AG09309 (cell line): ENCODE results near the gene FEM1A.
"Not testable (repeated sequence)": the region's sequence is repeated elsewhere in the genome, so short reads cannot be mapped to it uniquely, and the experiment has no call there.

Experiments
- DNase-seq: peaks from one replicate; pipeline ENCODE4 v3.0.0-alpha.2; 2010; ENCODE audit warnings: low read depth
- H3K4me3 ChIP-seq: 2 replicates; pipeline ENCODE4 v1.5.1; 2011; ENCODE audit warnings: mild to moderate bottlenecking, low read depth, low read length, moderate library complexity; ENCODE audit not compliant: control insufficient read depth
- TF ChIP-seq, protein P1 (sequence below): IDR thresholded peaks from 2 replicates; pipeline ENCODE4 v1.5.1; 2011; ENCODE audit warnings: mild to moderate bottlenecking, low read depth, low read length, inconsistent platforms; ENCODE audit not compliant: insufficient read depth, control insufficient read depth; ENCODE audit errors: missing control alignments

FEM1A gene

DNA sequence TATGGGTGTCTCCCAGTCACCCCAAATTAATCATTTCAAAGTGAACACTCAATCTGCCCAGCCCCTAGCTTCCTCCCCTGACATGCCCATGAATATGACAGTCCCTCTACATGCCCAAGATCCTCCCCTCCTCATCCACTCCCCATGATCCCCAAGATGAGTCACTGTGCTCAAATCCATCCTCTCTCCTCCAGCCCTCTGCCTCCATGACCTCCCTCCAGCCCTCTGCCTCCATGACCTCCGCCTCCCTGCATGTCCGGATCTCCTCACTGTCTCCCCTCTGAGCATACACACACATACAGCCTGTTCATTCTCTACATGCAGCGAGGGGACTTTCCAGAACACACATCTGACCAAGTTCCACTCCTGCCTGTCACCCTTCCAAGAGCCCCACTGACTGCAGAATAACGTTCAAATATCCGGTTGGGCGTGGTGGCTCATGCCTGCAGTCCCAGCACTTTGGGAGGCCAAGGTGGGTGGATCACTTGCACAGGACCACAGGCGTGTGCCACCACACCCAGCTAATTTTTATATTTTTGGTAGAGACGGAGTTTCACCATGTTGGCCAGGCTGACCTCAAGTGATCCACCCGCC, 18.4 kb upstream of the FEM1A start:
- no peak for DNase-seq
- TF ChIP-seq, protein P1, sequence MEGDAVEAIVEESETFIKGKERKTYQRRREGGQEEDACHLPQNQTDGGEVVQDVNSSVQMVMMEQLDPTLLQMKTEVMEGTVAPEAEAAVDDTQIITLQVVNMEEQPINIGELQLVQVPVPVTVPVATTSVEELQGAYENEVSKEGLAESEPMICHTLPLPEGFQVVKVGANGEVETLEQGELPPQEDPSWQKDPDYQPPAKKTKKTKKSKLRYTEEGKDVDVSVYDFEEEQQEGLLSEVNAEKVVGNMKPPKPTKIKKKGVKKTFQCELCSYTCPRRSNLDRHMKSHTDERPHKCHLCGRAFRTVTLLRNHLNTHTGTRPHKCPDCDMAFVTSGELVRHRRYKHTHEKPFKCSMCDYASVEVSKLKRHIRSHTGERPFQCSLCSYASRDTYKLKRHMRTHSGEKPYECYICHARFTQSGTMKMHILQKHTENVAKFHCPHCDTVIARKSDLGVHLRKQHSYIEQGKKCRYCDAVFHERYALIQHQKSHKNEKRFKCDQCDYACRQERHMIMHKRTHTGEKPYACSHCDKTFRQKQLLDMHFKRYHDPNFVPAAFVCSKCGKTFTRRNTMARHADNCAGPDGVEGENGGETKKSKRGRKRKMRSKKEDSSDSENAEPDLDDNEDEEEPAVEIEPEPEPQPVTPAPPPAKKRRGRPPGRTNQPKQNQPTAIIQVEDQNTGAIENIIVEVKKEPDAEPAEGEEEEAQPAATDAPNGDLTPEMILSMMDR, result no peak
- H3K4me3 ChIP-seq, result no peak overlapping the region

DNA sequence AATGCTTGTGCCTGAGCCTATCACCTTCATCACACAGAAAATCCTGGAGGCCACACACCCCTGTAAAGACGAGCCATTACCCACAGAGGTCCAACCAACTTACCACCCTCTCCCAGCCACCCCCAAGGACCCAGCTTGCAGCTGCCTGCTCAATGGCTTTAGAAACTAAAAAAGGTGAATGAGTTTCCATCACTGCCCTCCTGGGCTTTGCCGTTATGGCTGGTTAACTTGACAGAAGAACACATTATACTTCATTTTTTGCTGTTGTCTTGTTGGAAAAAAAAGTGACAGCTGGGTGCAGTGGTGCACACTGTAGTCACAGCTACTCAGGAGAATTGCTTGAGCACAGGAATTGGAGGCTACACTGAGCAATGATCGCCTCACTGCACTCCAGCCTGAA, 17.4 kb upstream of the FEM1A start:
- H3K4me3 ChIP-seq, result no peak overlapping the region
- TF ChIP-seq, protein P1, result no peak
- no peak for DNase-seq

DNA sequence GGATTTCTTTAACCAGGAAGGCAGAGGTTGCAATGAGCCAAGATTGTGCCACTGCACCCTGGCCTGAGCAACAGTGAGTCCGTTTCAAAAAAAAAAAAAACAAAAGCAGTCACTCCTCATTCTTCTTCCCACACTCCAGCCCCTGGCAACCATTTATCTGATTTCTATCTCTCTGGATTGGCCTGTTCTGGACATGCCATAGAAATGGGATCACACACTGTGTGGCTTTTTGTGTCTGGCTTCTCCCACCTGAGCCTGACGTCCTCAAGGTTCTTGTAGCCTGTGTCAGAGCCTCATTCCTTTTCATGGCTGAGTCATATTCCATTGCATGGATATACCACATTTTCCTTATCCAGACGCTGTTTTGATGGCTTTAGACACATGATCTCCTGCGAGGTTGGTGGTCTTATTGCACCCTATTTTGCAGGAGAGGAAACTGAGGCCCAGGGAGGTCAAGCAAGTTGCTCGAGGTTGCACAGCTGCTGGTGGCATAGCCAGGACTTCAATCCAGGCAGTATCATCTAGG, 15.8 kb upstream of the FEM1A start:
- TF ChIP-seq, protein P1, result no peak
- no peak overlapping the region for H3K4me3 ChIP-seq
- no peak for DNase-seq

DNA sequence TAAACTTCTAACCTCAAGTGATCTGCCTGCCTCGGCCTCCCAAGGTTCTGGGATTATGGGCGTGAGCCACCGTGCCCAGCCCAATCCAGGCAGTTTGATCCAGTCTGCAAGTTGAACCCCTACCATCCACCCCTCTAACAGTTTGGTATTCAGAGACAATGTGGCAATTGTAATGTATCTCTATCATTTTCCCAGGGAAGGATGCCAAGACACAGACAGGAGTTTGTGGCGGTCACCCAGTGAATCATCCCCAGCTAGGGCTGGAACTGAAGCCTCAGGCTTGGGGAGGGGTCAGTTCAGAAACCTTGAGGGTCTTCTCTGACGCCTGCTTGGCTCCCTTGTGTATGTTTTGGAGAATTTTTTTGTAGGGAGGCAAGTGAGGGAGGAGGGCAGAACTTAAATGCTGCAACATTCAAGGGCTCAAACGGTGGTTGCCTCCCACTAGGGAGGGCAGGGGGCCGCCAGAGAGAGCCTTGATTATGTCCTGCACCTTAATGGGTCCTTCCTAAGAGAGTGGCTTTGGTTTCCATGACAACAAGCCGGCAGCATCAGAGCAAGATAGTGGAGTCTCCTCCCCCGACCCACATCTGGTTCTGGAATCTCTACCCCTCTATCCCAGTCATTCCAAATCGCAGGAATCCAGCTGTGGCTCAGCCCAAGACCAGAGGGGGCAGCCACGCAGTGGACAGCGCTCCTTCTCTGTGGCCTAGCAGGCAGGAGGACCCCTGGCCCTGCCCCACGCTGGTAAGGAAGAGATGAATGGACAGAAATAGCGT, 14.9 kb upstream of the FEM1A start:
- DNase-seq, result no peak
- no peak overlapping the region for H3K4me3 ChIP-seq
- TF ChIP-seq, protein P1, result no peak

DNA sequence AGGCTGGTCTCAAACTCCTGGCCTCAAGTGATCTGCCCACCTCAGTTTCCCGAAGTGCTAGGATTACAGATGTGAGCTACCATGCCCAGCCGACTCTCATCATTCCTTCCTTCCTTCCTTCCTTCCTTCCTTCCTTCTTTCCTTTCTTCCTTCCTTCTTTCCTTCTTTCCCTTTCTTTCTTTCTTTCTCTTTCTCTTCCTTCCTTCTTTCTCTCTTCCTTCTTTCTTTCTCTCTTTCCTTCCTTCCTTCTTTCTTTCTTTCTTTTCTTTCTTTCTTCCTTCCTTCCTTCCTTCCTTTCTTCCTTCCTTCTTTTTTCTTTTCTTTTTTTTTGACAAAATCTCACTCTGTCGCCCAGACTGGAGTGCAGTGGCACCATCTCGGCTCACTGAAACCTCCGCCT, 13.4 kb upstream of the FEM1A start:
- DNase-seq, result not testable (repeated sequence)

DNA sequence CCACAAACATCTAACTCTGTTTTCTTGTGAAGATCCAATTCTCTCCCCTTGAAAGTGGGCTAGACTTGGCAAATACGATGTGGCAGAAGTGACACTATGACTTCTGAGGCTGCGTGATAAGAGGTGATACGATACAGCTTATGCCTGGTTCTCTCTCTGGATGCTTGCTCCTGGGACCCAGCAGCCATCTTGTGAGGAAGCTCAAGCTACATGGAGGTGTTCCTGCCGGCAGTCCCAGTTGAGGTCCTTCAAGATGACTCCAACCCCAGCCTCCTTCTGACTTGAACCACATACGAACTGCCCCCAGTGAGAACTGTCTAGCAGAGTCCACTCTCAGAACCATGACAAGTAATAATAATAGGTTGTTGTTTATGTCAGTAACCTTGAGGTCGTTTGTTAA, 10.7 kb upstream of the FEM1A start:
- H3K4me3 ChIP-seq, result no peak overlapping the region
- TF ChIP-seq, protein P1, result no peak
- no peak for DNase-seq

More for the DNA sequence above, 13.4 kb upstream of the FEM1A start:
- not testable (repeated sequence) for H3K4me3 ChIP-seq

DNA sequence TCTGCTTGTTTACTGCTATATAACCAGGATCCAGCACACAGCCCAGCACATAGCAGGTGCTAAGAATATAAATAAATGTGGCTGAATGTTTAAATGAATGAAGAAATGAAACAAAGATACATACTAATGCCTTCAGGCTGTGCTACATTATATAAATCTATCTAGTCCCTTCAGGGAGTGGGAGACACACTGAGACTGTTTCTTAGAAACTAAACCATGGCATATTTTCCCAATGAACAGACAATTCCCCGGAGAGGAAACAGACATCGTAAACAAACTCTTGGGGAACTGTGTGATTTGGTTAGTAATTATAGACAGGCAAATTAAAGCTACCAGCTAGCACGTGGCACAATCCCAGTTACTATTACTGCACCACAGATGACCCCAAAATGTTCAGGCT, 9.7 kb upstream of the FEM1A start:
- no peak for DNase-seq
- TF ChIP-seq, protein P1, result no peak

DNA sequence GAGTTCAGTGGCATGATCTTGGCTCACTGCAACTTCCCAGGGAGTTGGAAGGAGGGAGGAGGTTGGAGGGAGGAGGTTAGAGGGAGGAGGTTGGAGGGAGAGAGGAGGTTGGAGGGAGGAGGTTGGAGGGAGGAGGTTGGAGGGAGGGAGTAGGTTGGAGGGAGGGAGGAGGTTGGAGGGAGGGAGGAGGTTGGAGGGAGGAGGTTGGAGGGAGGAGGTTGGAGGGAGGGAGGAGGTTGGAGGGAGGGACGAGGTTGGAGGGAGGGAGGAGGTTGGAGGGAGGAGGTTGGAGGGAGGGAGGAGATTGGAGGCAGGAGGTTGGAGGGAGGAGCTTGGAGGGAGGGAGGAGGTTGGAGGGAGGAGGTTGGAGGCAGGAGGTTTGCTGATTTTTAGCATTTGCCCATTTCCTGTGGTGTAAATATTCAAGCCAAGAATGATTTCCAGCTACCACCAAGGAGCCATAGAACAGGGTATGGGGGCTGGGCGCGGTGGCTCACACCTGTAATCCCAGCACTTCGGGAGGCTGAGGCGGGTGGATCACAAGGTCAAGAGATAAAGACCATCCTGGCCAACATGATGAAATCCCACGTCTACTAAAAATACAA, 5.0 kb upstream of the FEM1A start:
- not testable (repeated sequence) for H3K4me3 ChIP-seq, DNase-seq

More for the DNA sequence above, 9.7 kb upstream of the FEM1A start:
- no peak overlapping the region for H3K4me3 ChIP-seq

DNA sequence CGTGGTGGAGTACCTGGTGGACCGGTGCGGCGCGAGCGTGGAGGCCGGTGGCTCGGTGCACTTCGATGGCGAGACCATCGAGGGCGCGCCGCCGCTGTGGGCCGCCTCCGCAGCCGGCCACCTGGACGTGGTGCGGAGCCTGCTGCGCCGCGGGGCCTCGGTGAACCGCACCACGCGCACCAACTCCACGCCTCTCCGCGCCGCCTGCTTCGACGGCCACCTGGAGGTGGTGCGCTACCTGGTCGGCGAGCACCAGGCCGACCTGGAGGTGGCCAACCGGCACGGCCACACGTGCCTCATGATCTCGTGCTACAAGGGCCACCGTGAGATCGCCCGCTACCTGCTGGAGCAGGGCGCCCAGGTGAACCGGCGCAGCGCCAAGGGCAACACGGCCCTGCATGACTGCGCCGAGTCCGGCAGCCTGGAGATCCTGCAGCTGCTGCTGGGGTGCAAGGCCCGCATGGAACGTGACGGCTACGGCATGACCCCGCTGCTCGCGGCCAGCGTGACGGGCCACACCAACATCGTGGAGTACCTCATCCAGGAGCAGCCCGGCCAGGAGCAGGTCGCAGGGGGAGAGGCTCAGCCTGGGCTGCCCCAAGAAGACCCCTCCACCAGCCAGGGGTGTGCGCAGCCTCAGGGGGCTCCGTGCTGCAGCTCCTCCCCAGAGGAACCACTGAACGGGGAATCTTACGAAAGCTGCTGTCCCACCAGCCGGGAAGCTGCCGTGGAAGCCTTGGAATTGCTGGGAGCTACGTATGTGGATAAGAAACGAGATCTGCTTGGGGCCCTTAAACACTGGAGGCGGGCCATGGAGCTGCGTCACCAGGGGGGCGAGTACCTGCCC, 708 bp downstream of the FEM1A start:
- DNase-seq, result not testable (repeated sequence)
- H3K4me3 ChIP-seq, result peak overlapping the region; percentile 75
